GM12878 (cell line): ENCODE results near the gene GARIN5B.

Experiments
- CHD4 ChIP-seq: fragments of 200-600 bp; sonication (generic); IDR thresholded peaks from 2 replicates; pipeline ENCODE4 v1.6.1; 2016; ENCODE audit warnings: mild to moderate bottlenecking
- CTCF ChIP-seq, 3 experiments: IDR thresholded peaks in 2 of 3; conservative IDR thresholded peaks in 1 of 3; 2 replicates each; pipeline ENCODE4 v1.5.1; 2011; ENCODE audit warnings: low read depth in 3 of 3, low read length in 3 of 3, mild to moderate bottlenecking in 3 of 3, control low read depth in 2 of 3, moderate library complexity in 2 of 3, inconsistent platforms in 1 of 3, mixed read lengths in 1 of 3; ENCODE audit not compliant: control insufficient read depth in 2 of 3, insufficient read depth in 1 of 3; ENCODE audit errors: extremely low read depth in 1 of 3
- EP300 ChIP-seq, 2 experiments: fragments of 150-350 bp in 1 of 2; IDR thresholded peaks; 2 replicates each; pipeline ENCODE4 v1.6.1; 2011 to 2012; ENCODE audit warnings: low read depth in 2 of 2, low read length in 2 of 2, borderline replicate concordance in 1 of 2, improper control_type of control experiment in 1 of 2, inconsistent platforms in 1 of 2; ENCODE audit not compliant: control insufficient read depth in 1 of 2
- EZH2 ChIP-seq: IDR thresholded peaks from 2 replicates; pipeline ENCODE4 v1.6.1; 2012; ENCODE audit warnings: low read depth, mild to moderate bottlenecking, control low read depth, inconsistent platforms, low read length, borderline replicate concordance; ENCODE audit not compliant: control insufficient read depth
- HCFC1 ChIP-seq: fragments of 150-350 bp; IDR thresholded peaks from 2 replicates; pipeline ENCODE4 v1.6.1; 2014; ENCODE audit warnings: low read length
- NFXL1 ChIP-seq: fragments of 450-650 bp; IDR thresholded peaks from 2 replicates; pipeline ENCODE4 v1.6.1; 2017; ENCODE audit warnings: antibody characterized with exemption, mild to moderate bottlenecking, borderline replicate concordance
- POLR2A ChIP-seq: IDR thresholded peaks from 2 replicates; pipeline ENCODE4 v1.6.1; 2011; ENCODE audit warnings: low read depth, mild to moderate bottlenecking, low read length
- RCOR1 ChIP-seq: conservative IDR thresholded peaks from 2 replicates; pipeline ENCODE4 v1.6.1; 2012; ENCODE audit warnings: low read depth, low read length, improper control_type of control experiment
- REST ChIP-seq: IDR thresholded peaks from 2 replicates; pipeline ENCODE4 v1.6.1; 2012; ENCODE audit warnings: mild to moderate bottlenecking, low read depth, low read length
- USF1 ChIP-seq: IDR thresholded peaks from 2 replicates; pipeline ENCODE4 v1.6.1; 2011; ENCODE audit warnings: borderline replicate concordance, low read depth, mild to moderate bottlenecking, moderate library complexity, mixed read lengths, low read length; ENCODE audit not compliant: insufficient read depth; ENCODE audit errors: extremely low read length
- USF2 ChIP-seq: IDR thresholded peaks from 2 replicates; pipeline ENCODE4 v1.6.1; 2011; ENCODE audit warnings: low read depth, low read length, improper control_type of control experiment, borderline replicate concordance
- ZBED1 ChIP-seq: IDR thresholded peaks from 2 replicates; pipeline ENCODE4 v1.6.1; 2016; ENCODE audit warnings: borderline replicate concordance

- TF ChIP-seq EZH2 (no peak), EP300 (IDR thresholded peaks at IDR 0.05; ENCODE audit: borderline replicate concordance in 1 of 2, control insufficient read depth in 1 of 2, low read depth in 2 of 2, low read length in 2 of 2) (no peak), USF2 (no peak), CTCF (IDR thresholded peaks at IDR 0.05 in 2 of 3, conservative IDR thresholded peaks at IDR 0.05 in 1 of 3; ENCODE audit: control insufficient read depth in 2 of 3, extremely low read depth in 1 of 3, insufficient read depth in 1 of 3, low read depth in 3 of 3, low read length in 3 of 3) (peak; percentile 21 to 27 (median 23); a peak in 4 of 6 replicates), NFXL1 (no peak), POLR2A (no peak), RCOR1 (no peak), REST (no peak), ZBED1 (no peak), HCFC1 (no peak), USF1 (no peak), CHD4 (no peak)
Observed at GRCh38 chr19:55340784-55341147, 22.3 kb downstream of the GARIN5B start.
